Glutamatergic neuron (in vitro differentiated cells): ENCODE results near the gene RPL36. TPM values are rescaled to one million over a fixed set of nuclear protein-coding genes. Genes with fewer than 3 reads are reported as not detected.
"Not testable (repeated sequence)": the region's sequence is repeated elsewhere in the genome, so short reads cannot be mapped to it uniquely, and the experiment has no call there.

Experiments used
- DNase-seq: peaks from one replicate; pipeline ENCODE4 v3.0.0; 2022
- H3K27ac Mint-ChIP-seq: one replicate; pipeline ENCODE4 v1.8.0; 2020; ENCODE audit warnings: mild to moderate bottlenecking, mixed read lengths, inconsistent platforms; ENCODE audit not compliant: unreplicated experiment
- H3K27me3 Mint-ChIP-seq: one replicate; pipeline ENCODE4 v1.8.0; 2020; ENCODE audit warnings: mild to moderate bottlenecking, moderate library complexity, mixed read lengths, inconsistent platforms; ENCODE audit not compliant: unreplicated experiment
- H3K36me3 Mint-ChIP-seq: one replicate; pipeline ENCODE4 v1.8.0; 2020; ENCODE audit warnings: mild to moderate bottlenecking, mixed read lengths, inconsistent platforms; ENCODE audit not compliant: unreplicated experiment
- H3K4me1 Mint-ChIP-seq: one replicate; pipeline ENCODE4 v1.8.0; 2020; ENCODE audit warnings: mild to moderate bottlenecking, low read depth, mixed read lengths, inconsistent platforms; ENCODE audit not compliant: unreplicated experiment
- H3K4me3 Mint-ChIP-seq: one replicate; pipeline ENCODE4 v1.8.0; 2020; ENCODE audit warnings: mild to moderate bottlenecking, mixed read lengths, inconsistent platforms; ENCODE audit not compliant: unreplicated experiment
- H3K9me3 Mint-ChIP-seq: one replicate; pipeline ENCODE4 v1.8.0; 2020; ENCODE audit warnings: mild to moderate bottlenecking, moderate library complexity, mixed read lengths, inconsistent platforms; ENCODE audit not compliant: unreplicated experiment
- CTCF ChIP-seq: fragments of 200-600 bp; sonication (generic); IDR thresholded peaks from one replicate; pipeline ENCODE4 v1.5.0; 2021; ENCODE audit not compliant: partially characterized antibody, unreplicated experiment
- total RNA-seq: library from RNA; stranded (reverse); fragmentation: NEBNext Ultra II Directional; extraction: Animal tissue kit (Norgen Biotek cat#: 25700); gene quantifications from one replicate; pipeline ENCODE4 v1.2.1, GENCODE V29; 2021; ENCODE audit not compliant: unreplicated experiment

The RPL36 gene
- total RNA-seq, 1 donor from 2014 or later: 514 TPM

GRCh38 chr19:5697022-5697889 lies 7.2 kb downstream of the RPL36 start:
- peaks cover 7% of the 10 kb centered on the region for H3K9me3 Mint-ChIP-seq
- H3K4me1 Mint-ChIP-seq: no peaks in the 10 kb centered on the region
- H3K4me3 Mint-ChIP-seq: no peak overlapping the region
- no peaks in the 10 kb centered on the region for H3K27me3 Mint-ChIP-seq
- DNase-seq: peak; percentile 42
- H3K36me3 Mint-ChIP-seq: no peaks in the 10 kb centered on the region
- H3K27ac Mint-ChIP-seq: peak overlapping the region; percentile 79
- TF ChIP-seq CTCF: no peak

- Mint-ChIP-seq H3K4me3 (no peak overlapping the region), H3K9me3 (peaks cover 5% of the 10 kb centered on the region), H3K27me3 (no peaks in the 10 kb centered on the region), H3K36me3 (no peaks in the 10 kb centered on the region), H3K27ac (peak overlapping the region; percentile 86), H3K4me1 (peaks cover under 1% of the 10 kb centered on the region)
- TF ChIP-seq CTCF: no peak
- peak; percentile 79 for DNase-seq
Observed at GRCh38 chr19:5697890-5698634, 8.0 kb downstream of the RPL36 start.

- peaks cover 2% of the 10 kb centered on the region for H3K27me3 Mint-ChIP-seq
- peaks cover 9% of the 10 kb centered on the region for H3K9me3 Mint-ChIP-seq
- peak overlapping the region; percentile 72 for H3K27ac Mint-ChIP-seq
- DNase-seq: no peak
- TF ChIP-seq CTCF: no peak
- H3K4me3 Mint-ChIP-seq: no peak overlapping the region
- H3K36me3 Mint-ChIP-seq: no peaks in the 10 kb centered on the region
- H3K4me1 Mint-ChIP-seq: peaks cover 4% of the 10 kb centered on the region
Observed at GRCh38 chr19:5698635-5699422, 8.7 kb downstream of the RPL36 start.

- Mint-ChIP-seq H3K36me3 (no peaks in the 10 kb centered on the region), H3K9me3 (peaks cover 9% of the 10 kb centered on the region), H3K27ac (no peak overlapping the region), H3K4me1 (peaks cover 4% of the 10 kb centered on the region), H3K4me3 (no peak overlapping the region), H3K27me3 (peaks cover 2% of the 10 kb centered on the region)
- DNase-seq: no peak
- no peak for TF ChIP-seq CTCF
Observed at GRCh38 chr19:5700455-5701092, 10.5 kb downstream of the RPL36 start.

- H3K9me3 Mint-ChIP-seq: peaks cover 11% of the 10 kb centered on the region
- H3K27me3 Mint-ChIP-seq, H3K4me3 Mint-ChIP-seq, DNase-seq, H3K36me3 Mint-ChIP-seq, H3K4me1 Mint-ChIP-seq, H3K27ac Mint-ChIP-seq: not testable (repeated sequence)
Observed at GRCh38 chr19:5702053-5702410, 11.9 kb downstream of the RPL36 start.
